Astrocyte (in vitro differentiated cells and primary cell): Measurements from ENCODE around the gene GFOD1.

ENCODE experiments used
- CTCF ChIP-seq: IDR thresholded peaks from 2 replicates; pipeline ENCODE4 v1.5.1; 2011; ENCODE audit warnings: low read depth, mild to moderate bottlenecking, inconsistent platforms, low read length, moderate library complexity; ENCODE audit not compliant: insufficient read depth
- EZH2 ChIP-seq: IDR thresholded peaks from 2 replicates; pipeline ENCODE4 v1.6.1; 2012; ENCODE audit warnings: mild to moderate bottlenecking, low read length, inconsistent platforms; ENCODE audit not compliant: insufficient read depth

- TF ChIP-seq CTCF (no peak), EZH2 (no peak)
Measured at GRCh38 chr6:13396241-13396792, 91.1 kb downstream of the GFOD1 start.
